Suprapubic skin (tissue), 4 donors: Measurements from ENCODE around the gene UBTD2. TPM values are rescaled to one million over a fixed set of nuclear protein-coding genes. Genes with fewer than 3 reads are reported as not detected.
A peak's percentile ranks its signal among the peaks of the same experiment; 100 is the strongest.

Source experiments
- DNase-seq, 2 donors: peaks; one replicate each; pipeline ENCODE4 v3.0.0-alpha.2; 2019; ENCODE audit warnings: low spot score in 2 of 2
- H3K27ac ChIP-seq: fragments of 200-600 bp; sonication (generic); one replicate; pipeline ENCODE4 v1.5.1; 2019
- H3K27me3 ChIP-seq: fragments of 200-600 bp; sonication (generic); one replicate; pipeline ENCODE4 v1.5.1; 2019
- H3K36me3 ChIP-seq: fragments of 200-600 bp; sonication (generic); one replicate; pipeline ENCODE4 v1.5.1; 2019
- H3K4me1 ChIP-seq: fragments of 200-600 bp; sonication (generic); one replicate; pipeline ENCODE4 v1.5.1; 2019
- H3K4me3 ChIP-seq: fragments of 200-600 bp; sonication (generic); one replicate; pipeline ENCODE4 v1.5.1; 2019; ENCODE audit warnings: mild to moderate bottlenecking
- H3K9me3 ChIP-seq: fragments of 200-600 bp; sonication (generic); one replicate; pipeline ENCODE4 v1.5.1; 2019
- EP300 ChIP-seq: sonication (generic); formaldehyde crosslinking; IDR thresholded peaks from one replicate; pipeline ENCODE4 v1.6.1; 2017; ENCODE audit warnings: antibody characterized with exemption
- POLR2A ChIP-seq, 2 donors: fragments of 450-650 bp; IDR thresholded peaks; one replicate each; pipeline ENCODE4 v1.6.1; 2017; ENCODE audit warnings: antibody characterized with exemption in 2 of 2, mild to moderate bottlenecking in 2 of 2, moderate library complexity in 2 of 2
- POLR2AphosphoS5 ChIP-seq, 3 donors: sonication (generic); formaldehyde crosslinking; IDR thresholded peaks; one replicate each; pipeline ENCODE4 v1.6.1; 2017; ENCODE audit warnings: antibody characterized with exemption in 3 of 3
- WGBS: methylation state at CpG from one replicate; pipeline ENCODE4 v1.1.5; 2018; 5-methylcytosine and 5-hydroxymethylcytosine counted together
- total RNA-seq, 4 donors: library from RNA; depleted of rRNA; stranded (reverse); fragments of >200 nt; gene quantifications; one replicate each; pipeline ENCODE4 v1.1.0, GENCODE V29; 2016
- TF ChIP-seq, protein P1 (sequence below), 2 donors: fragments of 200-600 bp in 1 of 2; fragments of 450-650 bp in 1 of 2; sonication (generic) in 1 of 2; IDR thresholded peaks; one replicate each; pipeline ENCODE4 v1.5.1; 2016 to 2019; ENCODE audit warnings: antibody characterized with exemption in 2 of 2, mild to moderate bottlenecking in 1 of 2, moderate library complexity in 1 of 2

UBTD2 gene
- total RNA-seq, 4 donors from 2014 or later: 7.0 to 14.6 (median 12.8) TPM

DNA sequence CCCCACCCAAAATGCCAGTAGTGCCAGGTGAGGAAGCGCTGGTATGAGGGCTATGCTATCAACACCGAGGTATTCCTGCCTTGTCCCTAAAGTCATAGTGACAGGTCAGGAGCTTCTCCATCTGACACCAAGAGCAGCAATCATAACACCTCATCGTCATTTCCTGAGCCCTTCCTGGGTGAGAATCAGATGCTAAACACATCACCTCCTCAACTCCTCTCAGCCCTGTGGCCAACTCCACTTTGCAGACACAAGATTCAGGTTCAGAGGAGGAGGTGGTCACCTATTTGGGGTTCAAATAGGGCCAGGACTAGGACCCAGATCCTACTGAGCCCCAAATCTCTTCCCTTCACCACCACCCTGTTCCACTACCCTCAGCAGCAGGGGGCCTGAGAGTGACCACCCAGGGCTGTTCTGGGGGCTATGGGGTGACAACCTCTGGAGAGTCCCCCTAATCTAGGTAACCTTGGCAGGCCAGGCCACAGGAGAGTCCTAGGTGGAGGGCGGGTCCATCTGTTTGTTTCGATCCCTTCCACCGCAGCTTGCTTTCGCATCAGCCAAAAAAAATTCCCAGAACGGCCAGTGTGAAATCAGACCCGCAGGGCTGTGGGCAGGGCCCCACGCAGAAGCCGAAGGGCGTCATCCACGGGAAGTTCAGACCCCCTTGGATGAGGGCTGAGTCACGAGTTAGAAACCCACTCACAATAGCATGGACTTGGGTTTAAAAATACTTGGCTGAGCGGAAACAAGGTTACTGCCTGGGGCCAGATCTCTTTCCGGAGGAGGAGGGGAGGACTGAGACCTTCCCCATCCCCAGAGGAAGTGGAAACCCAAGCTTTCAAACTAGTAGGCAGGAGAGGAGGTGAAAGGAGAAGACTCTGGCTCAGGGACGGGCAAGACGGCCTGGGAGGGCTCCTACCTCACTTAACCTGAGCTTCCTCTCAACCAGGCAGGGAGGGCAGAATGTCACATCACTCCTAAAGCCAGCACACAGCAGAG lies 104.3 kb downstream of the UBTD2 start:
- no peak for DNase-seq
- Histone ChIP-seq H3K27ac (peak overlapping the region; percentile 39), H3K4me3 (peak overlapping the region; percentile 22), H3K9me3 (no peaks in the 10 kb centered on the region), H3K36me3 (no peaks in the 10 kb centered on the region), H3K4me1 (peaks cover 29% of the 10 kb centered on the region), H3K27me3 (no peaks in the 10 kb centered on the region)
- 55% methylated on average over 17 of the region's 18 CpGs for WGBS
- TF ChIP-seq, protein P1, sequence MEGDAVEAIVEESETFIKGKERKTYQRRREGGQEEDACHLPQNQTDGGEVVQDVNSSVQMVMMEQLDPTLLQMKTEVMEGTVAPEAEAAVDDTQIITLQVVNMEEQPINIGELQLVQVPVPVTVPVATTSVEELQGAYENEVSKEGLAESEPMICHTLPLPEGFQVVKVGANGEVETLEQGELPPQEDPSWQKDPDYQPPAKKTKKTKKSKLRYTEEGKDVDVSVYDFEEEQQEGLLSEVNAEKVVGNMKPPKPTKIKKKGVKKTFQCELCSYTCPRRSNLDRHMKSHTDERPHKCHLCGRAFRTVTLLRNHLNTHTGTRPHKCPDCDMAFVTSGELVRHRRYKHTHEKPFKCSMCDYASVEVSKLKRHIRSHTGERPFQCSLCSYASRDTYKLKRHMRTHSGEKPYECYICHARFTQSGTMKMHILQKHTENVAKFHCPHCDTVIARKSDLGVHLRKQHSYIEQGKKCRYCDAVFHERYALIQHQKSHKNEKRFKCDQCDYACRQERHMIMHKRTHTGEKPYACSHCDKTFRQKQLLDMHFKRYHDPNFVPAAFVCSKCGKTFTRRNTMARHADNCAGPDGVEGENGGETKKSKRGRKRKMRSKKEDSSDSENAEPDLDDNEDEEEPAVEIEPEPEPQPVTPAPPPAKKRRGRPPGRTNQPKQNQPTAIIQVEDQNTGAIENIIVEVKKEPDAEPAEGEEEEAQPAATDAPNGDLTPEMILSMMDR (IDR thresholded peaks at IDR 0.05): no peak
- TF ChIP-seq POLR2A (IDR thresholded peaks at IDR 0.05) (no peak), POLR2AphosphoS5 (IDR thresholded peaks at IDR 0.05) (no peak), EP300 (no peak)

DNA sequence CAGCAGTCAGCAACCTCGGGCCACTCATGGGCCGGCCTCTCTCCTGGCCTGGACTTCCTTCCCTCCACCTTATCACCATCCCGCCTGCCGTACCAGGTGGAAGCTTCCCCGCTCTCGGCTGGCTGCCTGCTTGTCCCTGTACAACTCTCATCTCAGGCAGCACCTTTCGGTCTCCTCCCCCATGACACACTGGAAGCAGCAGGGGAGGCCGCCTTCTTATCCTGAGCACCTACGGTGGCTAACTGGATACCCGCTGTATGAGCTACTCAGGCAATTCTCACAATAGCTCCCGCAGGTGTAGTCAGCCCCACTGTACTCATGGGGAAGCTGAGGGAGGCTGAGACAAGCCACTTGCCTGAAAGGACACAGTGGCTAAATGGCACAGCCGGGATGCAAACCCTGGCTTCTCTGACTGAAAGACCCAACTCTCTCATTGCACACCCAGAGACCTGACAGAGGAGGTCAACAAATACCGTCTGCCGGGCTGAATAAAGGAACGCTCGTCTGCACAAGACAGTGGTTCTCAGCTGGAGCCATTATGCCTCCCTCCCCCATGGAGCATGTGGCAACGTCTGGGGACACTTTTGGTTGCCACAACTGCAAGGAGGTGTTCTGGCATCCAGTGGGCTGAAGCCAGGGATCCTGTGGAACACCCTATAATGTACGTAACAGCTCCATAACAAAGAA lies 105.1 kb downstream of the UBTD2 start:
- no peak for DNase-seq
- Histone ChIP-seq H3K9me3 (no peaks in the 10 kb centered on the region), H3K36me3 (no peaks in the 10 kb centered on the region), H3K4me1 (peaks cover 37% of the 10 kb centered on the region), H3K4me3 (peak overlapping the region; percentile 22), H3K27ac (no peak overlapping the region), H3K27me3 (no peaks in the 10 kb centered on the region)
- 77% methylated on average over 16 of the region's 18 CpGs for WGBS
- TF ChIP-seq EP300 (no peak), POLR2A (IDR thresholded peaks at IDR 0.05) (no peak), POLR2AphosphoS5 (IDR thresholded peaks at IDR 0.05) (no peak)
- TF ChIP-seq, protein P1 (IDR thresholded peaks at IDR 0.05): no peak

DNA sequence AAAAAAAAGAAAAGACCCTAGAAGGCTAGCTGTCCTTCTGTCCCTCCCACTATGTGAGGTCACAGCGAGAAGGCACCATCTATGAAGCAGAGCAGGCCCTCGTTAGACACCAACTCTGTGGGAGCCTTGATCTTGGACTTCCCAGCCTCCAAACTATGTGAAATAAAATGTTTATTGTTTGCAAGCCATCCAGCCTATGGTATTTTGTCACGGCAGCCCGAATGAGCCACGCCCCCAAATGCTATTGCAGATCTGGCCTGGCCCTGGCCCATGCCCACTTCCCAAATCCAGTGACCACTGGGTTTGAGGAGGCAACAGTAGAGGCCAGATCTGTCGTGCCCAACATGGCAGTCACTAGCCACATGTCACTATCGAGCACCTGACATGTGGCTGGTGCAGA lies 106.4 kb downstream of the UBTD2 start:
- H3K4me1 ChIP-seq: peaks cover 42% of the 10 kb centered on the region
- TF ChIP-seq, protein P1 (IDR thresholded peaks at IDR 0.05): no peak
- no peak for TF ChIP-seq POLR2AphosphoS5 (IDR thresholded peaks at IDR 0.05)
- TF ChIP-seq POLR2A (IDR thresholded peaks at IDR 0.05): no peak
- no peak for TF ChIP-seq EP300
- no peaks in the 10 kb centered on the region for H3K27me3 ChIP-seq
- no peaks in the 10 kb centered on the region for H3K9me3 ChIP-seq
- DNase-seq: no peak
- no peaks in the 10 kb centered on the region for H3K36me3 ChIP-seq
- H3K4me3 ChIP-seq: no peak overlapping the region
- H3K27ac ChIP-seq: no peak overlapping the region
- WGBS: 81% methylated on average over 7 of the region's 7 CpGs

DNA sequence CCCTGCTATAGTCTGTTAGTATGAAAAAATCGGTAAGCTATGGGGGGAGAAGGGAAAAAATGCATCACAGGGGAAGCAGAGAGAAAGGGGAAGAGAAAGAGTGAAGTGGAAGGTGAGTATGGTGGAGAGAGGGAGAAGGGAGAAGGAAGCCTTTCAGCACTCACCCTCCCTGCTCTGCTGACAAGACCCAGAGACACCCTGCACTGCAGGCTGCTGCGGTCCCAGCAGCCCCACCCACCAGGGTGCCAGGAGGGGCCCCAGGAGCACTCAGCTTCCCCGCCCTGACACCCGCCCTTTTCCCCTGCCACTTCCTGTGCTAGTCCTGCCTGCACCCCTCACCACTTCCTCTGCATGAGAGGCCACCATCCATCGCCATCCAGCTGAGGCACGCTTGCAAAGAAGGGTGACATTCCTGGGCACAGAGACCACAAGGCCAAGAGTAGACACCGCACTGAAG lies 108.3 kb downstream of the UBTD2 start:
- H3K4me1 ChIP-seq: peaks cover 48% of the 10 kb centered on the region
- 63% methylated on average over 7 of the region's 7 CpGs for WGBS
- no peak for TF ChIP-seq POLR2AphosphoS5 (IDR thresholded peaks at IDR 0.05)
- no peak for TF ChIP-seq POLR2A (IDR thresholded peaks at IDR 0.05)
- no peak for TF ChIP-seq EP300
- TF ChIP-seq, protein P1 (IDR thresholded peaks at IDR 0.05): no peak
- H3K9me3 ChIP-seq: no peaks in the 10 kb centered on the region
- peak overlapping the region; percentile 27 for H3K4me3 ChIP-seq
- no peak for DNase-seq
- H3K27me3 ChIP-seq: no peaks in the 10 kb centered on the region
- no peaks in the 10 kb centered on the region for H3K36me3 ChIP-seq
- no peak overlapping the region for H3K27ac ChIP-seq
